ENCODE measurements around the gene SASH3.
"Not testable (repeated sequence)": the region's sequence is repeated elsewhere in the genome, so short reads cannot be mapped to it uniquely, and the experiment has no call there.

Gene SASH3

DNA sequence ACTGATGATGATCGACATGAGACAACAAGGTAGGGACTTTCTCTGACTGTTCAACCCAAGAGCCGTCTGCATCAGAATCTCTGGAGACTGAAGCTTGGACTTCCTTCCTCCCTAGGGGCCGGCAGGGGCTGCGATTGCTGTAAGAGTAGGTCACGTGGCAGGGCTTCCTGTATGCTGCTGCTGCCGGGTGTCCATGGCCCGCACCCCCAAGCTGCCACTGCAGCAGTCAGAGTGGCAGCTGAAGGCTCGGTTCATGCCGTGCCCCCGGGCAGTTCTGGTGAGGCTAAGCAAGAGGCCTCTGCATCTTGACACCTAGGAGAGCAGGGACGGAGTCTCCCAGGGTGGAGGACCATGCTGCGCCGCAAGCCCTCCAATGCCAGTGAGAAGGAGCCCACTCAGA lies at the start of gene SASH3:
Gene SASH3 (plus strand): TSS at position 203 of the 400 bp plus-strand sequence. CDS start 149 bp downstream, at position 352.
- peak within 1 kb of the TSS; percentile 87 for H3K4me3 Mint-ChIP-seq
- no peaks in the 10 kb centered on the region for H3K9me3 Mint-ChIP-seq (ENCODE audit: low read depth)
- H3K27me3 Mint-ChIP-seq: no peaks in the 10 kb centered on the region
- H3K36me3 Mint-ChIP-seq: peaks cover 8% of the 10 kb centered on the region
- H3K4me1 Mint-ChIP-seq (ENCODE audit: low read depth): peaks cover 66% of the 10 kb centered on the region
- H3K27ac Mint-ChIP-seq: peak within 1 kb of the TSS; percentile 91

DNA sequence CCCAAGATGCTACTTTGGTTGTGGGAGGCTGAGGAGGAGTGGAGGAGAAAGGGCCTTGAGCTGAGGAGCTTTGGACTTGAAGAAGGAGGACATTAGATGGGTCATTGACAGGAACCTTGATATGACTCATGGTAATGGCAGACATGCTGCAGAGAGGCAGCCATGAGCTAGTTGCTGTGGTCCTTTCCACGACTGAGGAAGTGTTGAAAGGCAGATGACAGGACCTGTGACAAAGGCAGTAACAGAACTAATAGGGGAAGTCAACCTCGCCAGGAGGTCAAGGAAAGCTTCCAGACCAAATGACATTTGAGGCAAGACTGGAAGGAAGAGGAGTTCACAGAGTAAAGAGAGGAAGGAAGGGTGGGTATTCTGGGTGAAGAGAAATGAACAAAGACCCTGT lies 48.5 kb upstream of the SASH3 start:
- H3K4me1 Mint-ChIP-seq (ENCODE audit: low read depth): peaks cover 37% of the 10 kb centered on the region
- no peaks in the 10 kb centered on the region for H3K27me3 Mint-ChIP-seq

DNA sequence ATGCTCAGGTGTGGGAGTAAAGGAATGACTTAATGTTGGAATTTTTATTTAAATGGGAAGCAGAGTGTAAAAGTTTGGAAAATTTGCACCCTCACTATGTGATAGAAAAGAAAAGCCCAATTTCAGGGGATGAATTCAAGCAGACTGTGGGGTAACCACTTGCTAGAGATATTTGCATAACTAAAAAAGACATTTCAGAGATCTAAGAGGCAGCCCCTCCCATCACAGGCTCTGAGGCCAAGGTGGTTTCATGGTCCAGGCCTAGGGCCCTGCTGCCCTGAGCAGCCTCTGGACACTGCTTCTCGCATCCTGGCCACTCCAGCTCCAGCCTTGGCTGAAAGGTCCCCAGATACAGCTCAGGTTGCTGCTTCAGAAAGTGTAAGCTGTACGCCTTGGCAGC lies 46.9 kb upstream of the SASH3 start:
- no peaks in the 10 kb centered on the region for H3K27me3 Mint-ChIP-seq
- H3K27ac Mint-ChIP-seq: no peak overlapping the region
- H3K36me3 Mint-ChIP-seq: no peaks in the 10 kb centered on the region
- H3K9me3 Mint-ChIP-seq (ENCODE audit: low read depth): no peaks in the 10 kb centered on the region
- peaks cover 38% of the 10 kb centered on the region for H3K4me1 Mint-ChIP-seq (ENCODE audit: low read depth)
- H3K4me3 Mint-ChIP-seq: no peak overlapping the region

More for the DNA sequence above, 48.5 kb upstream of the SASH3 start:
- H3K4me3 Mint-ChIP-seq: no peak overlapping the region
- H3K27ac Mint-ChIP-seq: peak overlapping the region; percentile 51
- H3K36me3 Mint-ChIP-seq: no peaks in the 10 kb centered on the region
- no peaks in the 10 kb centered on the region for H3K9me3 Mint-ChIP-seq (ENCODE audit: low read depth)

DNA sequence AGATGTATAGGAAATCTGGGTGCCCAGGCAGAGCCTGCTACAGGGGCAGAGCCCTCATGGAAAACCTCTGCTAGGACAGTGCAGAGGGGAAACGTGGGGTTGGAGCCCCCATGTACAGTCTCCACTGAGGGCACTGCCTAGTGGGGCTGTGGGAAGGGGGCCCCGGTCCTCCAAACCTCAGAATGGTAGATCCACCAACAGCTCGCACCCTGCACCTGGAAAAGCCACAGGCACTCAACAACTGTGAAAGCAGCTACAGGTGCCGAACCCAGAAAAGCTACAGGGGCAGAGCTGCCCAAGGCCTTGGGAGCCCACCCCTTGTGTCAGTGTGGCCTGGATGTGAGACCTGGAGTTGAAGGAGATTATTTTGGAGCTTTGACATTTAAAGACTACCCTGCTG lies 46.4 kb upstream of the SASH3 start:
- peaks cover 43% of the 10 kb centered on the region for H3K4me1 Mint-ChIP-seq (ENCODE audit: low read depth)
- H3K9me3 Mint-ChIP-seq (ENCODE audit: low read depth): no peaks in the 10 kb centered on the region
- H3K4me3 Mint-ChIP-seq: no peak overlapping the region
- no peaks in the 10 kb centered on the region for H3K27me3 Mint-ChIP-seq
- H3K27ac Mint-ChIP-seq: no peak overlapping the region
- no peaks in the 10 kb centered on the region for H3K36me3 Mint-ChIP-seq

DNA sequence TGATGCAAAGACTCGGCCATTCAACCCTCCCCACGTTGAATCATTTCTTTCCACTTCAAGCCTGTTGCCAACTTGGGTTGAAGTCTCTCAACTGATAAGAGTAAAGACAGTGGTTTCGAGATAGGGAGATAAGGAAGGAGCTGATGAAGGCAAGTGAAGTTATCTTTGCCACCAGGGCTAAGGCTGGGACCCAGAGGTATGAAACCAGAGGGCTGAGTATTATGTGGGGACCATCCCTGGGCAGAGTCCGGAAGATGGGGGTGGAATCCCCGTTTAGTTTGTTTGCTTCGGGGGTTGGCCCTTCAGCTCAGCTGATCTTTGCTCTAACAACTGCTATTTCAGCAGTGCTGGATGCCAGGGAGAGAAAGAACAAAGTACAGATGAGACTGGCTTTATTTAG lies 43.3 kb upstream of the SASH3 start:
- H3K9me3 Mint-ChIP-seq (ENCODE audit: low read depth): no peaks in the 10 kb centered on the region
- no peaks in the 10 kb centered on the region for H3K36me3 Mint-ChIP-seq
- no peaks in the 10 kb centered on the region for H3K27me3 Mint-ChIP-seq
- H3K27ac Mint-ChIP-seq: peak overlapping the region; percentile 2
- H3K4me3 Mint-ChIP-seq: no peak overlapping the region
- H3K4me1 Mint-ChIP-seq (ENCODE audit: low read depth): peaks cover 27% of the 10 kb centered on the region

DNA sequence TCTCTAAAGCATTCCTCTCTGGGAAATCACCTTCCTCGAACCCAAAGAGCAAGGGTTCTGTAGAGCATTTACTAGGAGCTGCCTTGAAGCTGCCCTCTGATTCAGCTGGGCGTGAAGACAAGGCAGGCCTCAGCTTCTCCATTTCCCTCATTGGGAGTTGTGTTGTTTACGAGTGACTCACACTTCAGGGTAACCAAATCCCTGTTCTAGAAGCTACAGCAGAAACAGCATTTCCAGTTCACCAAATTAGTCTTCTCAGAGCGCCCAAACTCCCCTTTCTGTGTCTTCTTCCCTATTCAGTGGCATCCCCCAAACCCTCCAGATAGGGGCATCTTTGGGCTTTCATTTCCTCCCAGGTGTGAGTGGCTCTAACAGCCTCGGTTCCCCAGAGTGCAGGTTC lies 41.8 kb upstream of the SASH3 start:
- no peaks in the 10 kb centered on the region for H3K36me3 Mint-ChIP-seq
- H3K9me3 Mint-ChIP-seq (ENCODE audit: low read depth): no peaks in the 10 kb centered on the region
- H3K4me1 Mint-ChIP-seq (ENCODE audit: low read depth): peaks cover 28% of the 10 kb centered on the region
- no peak overlapping the region for H3K4me3 Mint-ChIP-seq
- H3K27me3 Mint-ChIP-seq: no peaks in the 10 kb centered on the region
- no peak overlapping the region for H3K27ac Mint-ChIP-seq

DNA sequence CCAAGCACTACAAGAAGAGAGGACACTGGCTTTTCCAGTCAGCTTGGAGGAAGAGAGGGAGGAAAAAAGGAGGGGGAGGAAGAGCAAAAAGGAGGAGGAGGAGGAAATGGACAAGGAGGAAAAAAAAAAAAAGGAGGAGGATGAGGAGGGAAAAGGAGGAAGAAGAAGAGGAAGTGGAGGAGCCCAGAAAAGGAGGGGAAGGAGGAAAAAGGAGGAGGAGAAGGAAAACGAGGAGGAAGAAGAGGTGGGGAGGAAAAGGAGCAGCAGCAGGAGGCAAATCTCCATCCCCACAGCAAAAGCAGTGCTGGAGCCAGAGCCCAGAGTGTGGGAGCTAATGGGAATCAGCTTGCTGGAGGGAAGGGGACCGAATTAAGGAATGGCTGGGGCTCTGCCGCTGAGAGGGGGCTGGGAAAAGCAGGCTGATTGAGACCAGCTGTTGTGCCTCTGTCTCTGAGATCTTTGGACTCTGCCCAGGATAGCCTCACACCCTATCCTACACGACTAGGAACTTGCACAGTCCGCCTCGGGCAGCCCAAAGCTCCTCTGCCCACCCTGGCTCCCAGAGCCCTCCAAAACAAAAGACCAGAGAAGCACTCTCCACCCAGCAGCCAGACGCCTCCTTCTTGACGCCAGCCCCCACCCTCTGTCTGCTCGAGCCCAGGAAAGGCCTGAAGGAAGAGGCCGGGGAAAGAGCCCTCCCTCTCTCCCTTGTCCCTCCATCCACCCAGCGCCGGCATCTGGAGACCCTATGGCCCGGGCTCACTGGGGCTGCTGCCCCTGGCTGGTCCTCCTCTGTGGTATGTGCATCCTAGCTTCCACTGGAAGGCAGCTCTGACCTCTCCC lies 41.1 kb upstream of the SASH3 start, which contains the start of gene XPNPEP2:
Gene XPNPEP2 (plus strand): TSS at position 514 of the 843 bp plus-strand sequence. CDS start 235 bp downstream, at position 749.
- H3K4me3 Mint-ChIP-seq: no peak within 1 kb of the TSS
- H3K9me3 Mint-ChIP-seq (ENCODE audit: low read depth): no peaks in the 10 kb centered on the region
- H3K4me1 Mint-ChIP-seq (ENCODE audit: low read depth): peaks cover 35% of the 10 kb centered on the region
- H3K36me3 Mint-ChIP-seq: no peaks in the 10 kb centered on the region
- no peaks in the 10 kb centered on the region for H3K27me3 Mint-ChIP-seq
- no peak within 1 kb of the TSS for H3K27ac Mint-ChIP-seq

DNA sequence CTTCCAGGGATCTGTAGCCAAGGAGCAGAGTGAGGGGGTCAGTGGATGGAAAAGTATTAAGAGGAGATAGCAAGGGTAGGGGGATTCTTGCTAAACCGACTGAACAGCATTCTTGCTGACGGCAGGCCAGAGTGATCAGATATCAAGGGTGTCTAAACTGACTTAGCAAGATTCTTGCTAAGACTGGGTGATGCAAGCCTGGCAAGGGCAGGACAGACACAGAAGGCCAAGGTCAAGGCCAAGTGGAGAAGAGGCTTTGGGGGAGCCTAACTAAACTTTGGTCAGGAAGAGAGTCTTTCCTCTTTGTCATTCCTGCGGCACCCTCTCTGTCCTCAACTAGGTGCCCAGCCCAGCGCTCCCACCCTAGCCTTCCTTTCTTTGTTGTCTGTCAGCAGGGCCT lies 40.2 kb upstream of the SASH3 start:
- Mint-ChIP-seq H3K4me3 (no peak overlapping the region), H3K4me1 (ENCODE audit: low read depth) (peaks cover 38% of the 10 kb centered on the region), H3K9me3 (ENCODE audit: low read depth) (no peaks in the 10 kb centered on the region), H3K36me3 (no peaks in the 10 kb centered on the region), H3K27ac (no peak overlapping the region), H3K27me3 (no peaks in the 10 kb centered on the region)

DNA sequence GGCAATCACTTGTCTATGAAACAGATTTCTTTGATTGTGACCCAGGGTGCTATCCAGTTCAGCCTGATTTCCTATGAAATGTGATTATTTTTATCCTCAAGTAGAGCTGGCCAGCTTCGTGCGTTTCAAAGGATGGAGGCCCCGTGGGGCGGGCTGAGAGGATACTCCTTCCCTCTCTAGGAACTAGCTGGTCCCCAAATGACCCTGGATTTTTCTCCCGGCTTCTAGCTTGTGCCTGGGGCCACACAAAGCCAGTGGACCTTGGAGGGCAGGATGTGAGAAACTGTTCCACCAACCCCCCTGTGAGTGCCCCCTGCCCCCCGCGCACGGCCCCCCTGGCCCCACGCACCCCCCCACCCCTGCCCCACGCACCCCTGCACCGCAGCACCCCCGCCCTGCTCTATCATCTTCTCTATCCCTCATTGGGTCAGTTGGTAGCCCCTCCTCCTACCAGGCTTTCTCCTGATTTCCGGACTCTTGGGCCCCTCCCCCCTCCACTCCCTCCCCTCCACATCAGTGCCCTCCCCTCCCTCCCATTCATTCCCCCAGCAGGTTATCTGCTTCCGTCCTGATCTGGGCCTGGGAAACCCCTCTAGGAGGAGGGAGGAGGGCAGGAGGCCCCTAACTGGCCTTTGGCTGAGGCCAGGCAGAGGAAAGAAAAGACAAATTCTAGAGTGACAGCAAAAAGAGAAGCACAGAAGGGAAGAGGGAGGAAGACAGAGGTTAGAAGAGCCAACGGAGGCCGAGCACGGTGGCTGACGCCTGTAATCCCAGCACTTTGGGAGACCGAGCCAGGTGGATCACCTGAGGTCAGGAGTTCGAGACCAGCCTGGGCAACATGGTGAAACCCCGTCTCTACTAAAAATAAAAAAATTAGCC lies 37.6 kb upstream of the SASH3 start:
- H3K4me1 Mint-ChIP-seq (ENCODE audit: low read depth): peaks cover 43% of the 10 kb centered on the region
- no peak overlapping the region for H3K4me3 Mint-ChIP-seq
- H3K9me3 Mint-ChIP-seq (ENCODE audit: low read depth): no peaks in the 10 kb centered on the region
- H3K27me3 Mint-ChIP-seq: no peaks in the 10 kb centered on the region
- no peak overlapping the region for H3K27ac Mint-ChIP-seq
- H3K36me3 Mint-ChIP-seq: no peaks in the 10 kb centered on the region

DNA sequence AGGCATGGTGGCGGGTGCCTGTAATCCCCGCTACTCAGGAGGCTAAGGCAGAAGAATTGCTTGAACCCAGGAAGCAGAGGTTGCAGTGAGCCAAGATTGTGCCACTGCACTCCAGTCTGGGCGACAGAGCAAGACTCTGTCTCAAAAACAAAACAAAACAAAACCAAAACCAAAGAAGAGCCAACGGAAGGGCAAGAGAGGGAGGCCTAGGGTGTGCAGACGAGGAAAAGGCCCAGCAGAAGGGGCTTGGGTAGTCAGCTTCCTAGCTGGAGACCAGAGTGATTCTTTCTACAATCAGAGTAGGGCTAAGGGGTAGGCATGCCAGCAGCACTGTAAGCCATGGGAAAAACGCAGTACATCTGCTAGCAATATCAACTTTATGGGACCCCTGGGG lies 37.0 kb upstream of the SASH3 start:
- H3K27ac Mint-ChIP-seq; H3K4me3 Mint-ChIP-seq; H3K36me3 Mint-ChIP-seq; H3K9me3 Mint-ChIP-seq (ENCODE audit: low read depth); H3K27me3 Mint-ChIP-seq: not testable (repeated sequence)
- H3K4me1 Mint-ChIP-seq (ENCODE audit: low read depth): peaks cover 43% of the 10 kb centered on the region

DNA sequence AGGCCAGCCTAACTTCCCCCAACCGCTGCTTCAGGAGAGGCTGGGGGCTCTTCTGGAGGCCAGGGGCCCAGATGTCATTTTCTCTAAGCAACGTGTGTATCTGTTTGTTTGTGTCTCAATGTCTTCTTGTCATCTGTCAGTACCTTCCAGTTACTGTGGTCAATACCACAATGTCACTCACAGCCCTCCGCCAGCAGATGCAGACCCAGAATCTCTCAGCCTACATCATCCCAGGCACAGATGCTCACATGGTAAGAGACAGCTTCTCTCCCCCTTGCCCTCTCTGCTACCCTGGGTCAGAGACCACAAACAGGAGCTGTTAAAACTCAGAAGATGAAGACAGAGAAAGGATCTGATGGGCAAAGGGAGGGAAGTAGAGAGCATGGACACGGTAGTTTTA lies 35.9 kb upstream of the SASH3 start:
- Mint-ChIP-seq H3K4me1 (ENCODE audit: low read depth) (peaks cover 38% of the 10 kb centered on the region), H3K36me3 (no peaks in the 10 kb centered on the region), H3K9me3 (ENCODE audit: low read depth) (no peaks in the 10 kb centered on the region), H3K27me3 (no peaks in the 10 kb centered on the region), H3K27ac (no peak overlapping the region), H3K4me3 (peak overlapping the region; percentile 20)

DNA sequence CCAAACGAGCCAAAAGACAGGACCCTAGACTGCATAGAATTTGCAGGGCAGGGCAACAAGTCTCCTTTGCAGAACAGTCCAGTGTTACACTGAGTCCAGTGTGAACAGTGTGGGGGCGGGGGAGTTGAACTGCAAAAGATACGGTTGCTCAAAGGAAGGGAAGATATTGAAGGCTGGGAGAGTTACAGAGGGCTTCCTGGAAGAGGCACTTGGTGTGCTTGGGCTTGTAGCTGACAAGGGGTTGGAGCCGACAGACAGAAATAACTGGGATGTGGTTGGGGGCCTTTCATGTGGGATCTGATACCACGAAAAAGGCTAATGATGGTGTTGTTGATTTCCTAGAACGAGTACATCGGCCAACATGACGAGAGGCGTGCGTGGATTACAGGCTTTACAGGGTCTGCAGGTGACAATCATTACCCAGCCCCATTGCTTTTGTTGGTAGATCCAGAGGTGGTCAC lies 34.9 kb upstream of the SASH3 start:
- Mint-ChIP-seq H3K27ac (peak overlapping the region; percentile 28), H3K4me3 (peak overlapping the region; percentile 40), H3K9me3 (ENCODE audit: low read depth) (no peaks in the 10 kb centered on the region), H3K36me3 (no peaks in the 10 kb centered on the region), H3K27me3 (no peaks in the 10 kb centered on the region), H3K4me1 (ENCODE audit: low read depth) (peaks cover 38% of the 10 kb centered on the region)

DNA sequence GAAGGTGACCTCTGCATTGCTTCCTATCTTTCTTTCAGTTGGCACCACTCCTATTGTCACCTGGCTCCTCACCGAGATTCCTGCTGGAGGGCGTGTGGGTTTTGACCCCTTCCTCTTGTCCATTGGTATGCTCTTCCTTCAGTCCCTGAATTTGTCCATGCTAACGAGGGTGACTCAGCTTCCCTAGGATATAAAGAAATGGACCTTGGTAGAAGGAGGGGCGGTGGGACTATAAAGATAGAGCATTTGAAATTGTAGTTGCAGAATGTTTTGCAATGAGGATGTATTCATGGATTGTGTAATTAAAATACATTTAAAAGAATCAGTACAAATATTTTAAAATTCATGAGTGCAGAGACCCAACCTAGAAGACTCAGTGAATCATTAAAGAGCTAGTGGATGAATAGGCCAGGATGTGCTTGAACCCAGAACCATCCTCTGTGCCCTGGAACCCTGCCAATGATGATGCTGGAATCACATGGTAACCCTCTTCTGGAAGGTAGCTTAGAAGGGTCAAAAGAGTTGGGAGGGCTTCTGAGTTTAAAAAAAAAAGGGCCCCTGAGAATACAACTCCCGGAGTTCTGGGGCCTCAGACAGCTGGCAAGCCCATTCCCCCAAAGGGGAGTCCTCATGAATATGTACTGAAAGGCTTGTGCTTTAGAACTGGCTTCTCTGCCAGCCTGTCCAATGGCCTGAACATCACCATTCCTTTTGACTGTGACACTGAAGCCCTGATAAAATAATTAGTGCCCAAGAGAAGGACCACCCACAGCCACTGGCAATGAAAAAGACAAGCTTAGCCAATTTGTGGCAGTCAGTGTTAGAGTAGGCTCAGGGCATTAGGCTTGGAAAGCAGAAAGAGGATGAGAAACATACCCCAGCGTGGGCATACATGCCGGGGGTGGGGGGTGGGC lies 32.9 kb upstream of the SASH3 start:
- no peaks in the 10 kb centered on the region for H3K36me3 Mint-ChIP-seq
- H3K9me3 Mint-ChIP-seq (ENCODE audit: low read depth): no peaks in the 10 kb centered on the region
- H3K27me3 Mint-ChIP-seq: no peaks in the 10 kb centered on the region
- no peak overlapping the region for H3K4me3 Mint-ChIP-seq
- no peak overlapping the region for H3K27ac Mint-ChIP-seq
- peaks cover 36% of the 10 kb centered on the region for H3K4me1 Mint-ChIP-seq (ENCODE audit: low read depth)

DNA sequence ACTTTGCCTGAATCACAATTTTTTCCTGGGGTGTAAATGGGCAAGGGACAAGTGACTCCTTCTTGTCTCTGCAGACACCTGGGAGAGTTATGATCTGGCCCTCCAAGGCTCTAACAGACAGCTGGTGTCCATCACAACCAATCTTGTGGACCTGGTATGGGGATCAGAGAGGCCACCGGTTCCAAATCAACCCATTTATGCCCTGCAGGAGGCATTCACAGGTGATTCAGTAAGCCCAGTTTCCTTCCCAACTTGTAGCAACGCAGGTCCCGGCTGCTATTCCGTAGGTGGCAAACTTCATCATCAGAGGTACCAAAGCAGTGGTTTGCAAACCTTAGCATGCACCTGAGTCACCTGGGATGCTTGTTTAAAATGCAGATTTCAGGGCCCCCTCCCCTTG lies 32.2 kb upstream of the SASH3 start:
- no peak overlapping the region for H3K4me3 Mint-ChIP-seq
- H3K4me1 Mint-ChIP-seq (ENCODE audit: low read depth): peaks cover 34% of the 10 kb centered on the region
- no peak overlapping the region for H3K27ac Mint-ChIP-seq
- no peaks in the 10 kb centered on the region for H3K36me3 Mint-ChIP-seq
- H3K9me3 Mint-ChIP-seq (ENCODE audit: low read depth): no peaks in the 10 kb centered on the region
- H3K27me3 Mint-ChIP-seq: no peaks in the 10 kb centered on the region
